ENCODE data around the gene SLIT3.

Gene SLIT3

GRCh38 chr5:169148138-169148740 lies 152.7 kb downstream of the SLIT3 start:
- Histone ChIP-seq H3K9me2 (replicated peaks; ENCODE audit: control insufficient read depth, low read length) (no peaks in the 10 kb centered on the region), H3K27ac (ENCODE audit: low read depth, low read length) (no peak overlapping the region), H3K36me3 (ENCODE audit: control insufficient read depth, low read length) (no peaks in the 10 kb centered on the region), H3K4me1 (ENCODE audit: control insufficient read depth, low read length) (no peaks in the 10 kb centered on the region), H3K27me3 (ENCODE audit: control insufficient read depth, low read length) (no peaks in the 10 kb centered on the region), H3K4me2 (ENCODE audit: low read length) (no peak overlapping the region), H3K9me3 (ENCODE audit: control insufficient read depth, insufficient read depth, low read length) (no peaks in the 10 kb centered on the region), H3K4me3 (ENCODE audit: low read length) (no peak overlapping the region), H3K79me2 (ENCODE audit: control insufficient read depth, low read length) (no peaks in the 10 kb centered on the region), H4K20me1 (ENCODE audit: control insufficient read depth, insufficient read depth, low read depth, low read length) (no peaks in the 10 kb centered on the region), H3F3A (ENCODE audit: control insufficient read depth, insufficient read depth) (no peaks in the 10 kb centered on the region)
- no peak for TF ChIP-seq EZH2phosphoT487 (IDR thresholded peaks at IDR 0.05; ENCODE audit: borderline replicate concordance, low read length)
- no peak for TF ChIP-seq CTCF (IDR thresholded peaks at IDR 0.05; ENCODE audit: low read depth, low read length, poor library complexity, severe bottlenecking)

GRCh38 chr5:169147534-169147933 lies 153.4 kb downstream of the SLIT3 start:
- H3F3A ChIP-seq (ENCODE audit: control insufficient read depth, insufficient read depth) = no peaks in the 10 kb centered on the region
- H3K79me2 ChIP-seq (ENCODE audit: control insufficient read depth, low read length) = no peaks in the 10 kb centered on the region
- H3K4me1 ChIP-seq (ENCODE audit: control insufficient read depth, low read length) = no peaks in the 10 kb centered on the region
- no peaks in the 10 kb centered on the region for H3K9me3 ChIP-seq (ENCODE audit: control insufficient read depth, insufficient read depth, low read length)
- no peak overlapping the region for H3K4me2 ChIP-seq (ENCODE audit: low read length)
- no peaks in the 10 kb centered on the region for H3K27me3 ChIP-seq (ENCODE audit: control insufficient read depth, low read length)
- no peak overlapping the region for H3K27ac ChIP-seq (ENCODE audit: low read depth, low read length)
- no peaks in the 10 kb centered on the region for H4K20me1 ChIP-seq (ENCODE audit: control insufficient read depth, insufficient read depth, low read depth, low read length)
- no peak overlapping the region for H3K4me3 ChIP-seq (ENCODE audit: low read length)
- no peaks in the 10 kb centered on the region for H3K36me3 ChIP-seq (ENCODE audit: control insufficient read depth, low read length)
- TF ChIP-seq CTCF (IDR thresholded peaks at IDR 0.05; ENCODE audit: low read depth, low read length, poor library complexity, severe bottlenecking) = no peak
- TF ChIP-seq EZH2phosphoT487 (IDR thresholded peaks at IDR 0.05; ENCODE audit: borderline replicate concordance, low read length) = no peak
- no peaks in the 10 kb centered on the region for H3K9me2 ChIP-seq (replicated peaks; ENCODE audit: control insufficient read depth, low read length)

- no peak overlapping the region for H3K4me2 ChIP-seq (ENCODE audit: low read length)
- no peak overlapping the region for H3K27ac ChIP-seq (ENCODE audit: low read depth, low read length)
- no peaks in the 10 kb centered on the region for H3K79me2 ChIP-seq (ENCODE audit: control insufficient read depth, low read length)
- H3K9me2 ChIP-seq (replicated peaks; ENCODE audit: control insufficient read depth, low read length) = no peaks in the 10 kb centered on the region
- no peak for TF ChIP-seq EZH2phosphoT487 (IDR thresholded peaks at IDR 0.05; ENCODE audit: borderline replicate concordance, low read length)
- TF ChIP-seq CTCF (IDR thresholded peaks at IDR 0.05; ENCODE audit: low read depth, low read length, poor library complexity, severe bottlenecking) = no peak
- no peaks in the 10 kb centered on the region for H3K9me3 ChIP-seq (ENCODE audit: control insufficient read depth, insufficient read depth, low read length)
- no peaks in the 10 kb centered on the region for H4K20me1 ChIP-seq (ENCODE audit: control insufficient read depth, insufficient read depth, low read depth, low read length)
- no peaks in the 10 kb centered on the region for H3K4me1 ChIP-seq (ENCODE audit: control insufficient read depth, low read length)
- no peaks in the 10 kb centered on the region for H3K27me3 ChIP-seq (ENCODE audit: control insufficient read depth, low read length)
- H3K36me3 ChIP-seq (ENCODE audit: control insufficient read depth, low read length) = no peaks in the 10 kb centered on the region
- no peaks in the 10 kb centered on the region for H3F3A ChIP-seq (ENCODE audit: control insufficient read depth, insufficient read depth)
- H3K4me3 ChIP-seq (ENCODE audit: low read length) = no peak overlapping the region
Measured at GRCh38 chr5:169146158-169146557, 154.8 kb downstream of the SLIT3 start.

Measured in DOHH2 (cell line).